Thyroid gland (tissue), 4 donors: ENCODE data around the gene ZNF385B. TPM values are rescaled to one million over a fixed set of nuclear protein-coding genes. Genes with fewer than 3 reads are reported as not detected.

Source experiments
- DNase-seq, 2 donors: peaks; one replicate each; pipeline ENCODE4 v3.0.0-alpha.2; 2019
- H3K27ac ChIP-seq, 3 donors: fragments of 200-600 bp; sonication (generic); 1 replicate in 2 of 3; 2 replicates in 1 of 3; pipeline ENCODE4 v1.5.1; 2016 to 2019; ENCODE audit warnings: mild to moderate bottlenecking in 1 of 3, moderate library complexity in 1 of 3
- H3K27me3 ChIP-seq: fragments of 200-600 bp; sonication (generic); one replicate; pipeline ENCODE4 v1.5.1; 2019
- H3K36me3 ChIP-seq, 2 donors: fragments of 200-600 bp; sonication (generic); one replicate each; pipeline ENCODE4 v1.5.1; 2016 to 2019
- H3K4me1 ChIP-seq, 2 donors: fragments of 200-600 bp; sonication (generic); one replicate each; pipeline ENCODE4 v1.5.1; 2017 to 2019
- H3K4me3 ChIP-seq, 3 donors: fragments of 200-600 bp; sonication (generic); replicated peaks in 1 of 3; 1 replicate in 2 of 3; 2 replicates in 1 of 3; pipeline ENCODE4 v1.5.1; 2016; ENCODE audit warnings: mild to moderate bottlenecking in 1 of 3
- H3K9me3 ChIP-seq: fragments of 200-600 bp; sonication (generic); one replicate; pipeline ENCODE4 v1.5.1; 2017
- POLR2A ChIP-seq, 2 donors: fragments of 450-650 bp; IDR thresholded peaks; one replicate each; pipeline ENCODE4 v1.6.1; 2017; ENCODE audit warnings: antibody characterized with exemption in 2 of 2, mild to moderate bottlenecking in 2 of 2, moderate library complexity in 1 of 2
- WGBS, 2 donors: methylation state at CpG; one replicate each; pipeline ENCODE4 v1.1.5; 2017; 5-methylcytosine and 5-hydroxymethylcytosine counted together
- intact Hi-C: fragments of 100-400 bp; cut with DNase I; formaldehyde crosslinking; loops from one replicate; pipeline ENCODE4 v1.15.1; 2023
- total RNA-seq, 4 donors: library from RNA; depleted of rRNA; stranded (reverse); fragments of >200 nt; gene quantifications; one replicate each; pipeline ENCODE4 v1.2.3, GENCODE V29; 2016
- TF ChIP-seq, protein P1 (sequence below), 6 experiments: fragments of 200-600 bp in 3 of 6; fragments of 450-650 bp in 3 of 6; sonication (generic) in 3 of 6; IDR thresholded peaks; one replicate each; pipeline ENCODE4 v1.5.1; 2016 to 2019; ENCODE audit warnings: antibody characterized with exemption in 6 of 6, mild to moderate bottlenecking in 2 of 6, inconsistent platforms in 1 of 6, moderate library complexity in 1 of 6

The ZNF385B gene
- total RNA-seq, 4 donors from 2014 or later: 1.3 to 2.8 (median 1.8) TPM

DNA sequence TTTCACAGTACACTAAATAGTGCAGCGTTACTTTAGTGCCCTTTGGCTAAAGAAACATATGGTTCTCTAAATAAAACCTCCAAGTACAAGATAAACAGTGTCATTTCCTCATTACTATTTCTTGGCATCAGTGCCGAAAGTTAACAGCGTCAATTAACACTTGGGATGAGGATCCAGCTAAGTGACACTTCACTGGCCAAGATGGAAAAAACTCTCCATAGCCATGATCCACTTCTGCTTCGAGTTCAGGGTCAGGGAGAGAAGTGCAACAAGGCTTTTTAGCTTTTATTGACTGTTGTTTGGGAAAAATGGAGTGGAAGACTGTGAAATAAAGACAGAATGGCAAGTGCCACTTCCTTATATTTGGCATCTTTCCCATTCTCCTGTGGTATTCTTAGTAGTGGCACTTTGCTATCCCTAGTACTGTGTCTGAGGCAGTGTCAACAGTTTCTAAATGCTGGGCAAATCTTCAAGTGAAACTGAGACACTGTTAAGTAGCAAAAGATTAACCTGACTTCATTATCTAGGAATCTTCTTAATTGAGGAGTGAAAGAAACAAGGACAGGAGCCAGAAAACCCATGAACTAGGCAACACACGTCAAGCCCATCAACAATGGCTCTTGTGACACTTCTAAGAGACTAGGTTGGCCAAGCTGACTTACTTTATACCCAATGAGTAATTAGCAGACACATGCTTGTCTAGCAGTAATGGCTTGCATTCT is 374.2 kb downstream of the ZNF385B start:
- Histone ChIP-seq H3K4me3 (no peak overlapping the region), H3K9me3 (no peaks in the 10 kb centered on the region), H3K27ac (peak overlapping the region in 1 of 3 donors; percentile 48), H3K4me1 (peaks cover 0 to 12% of the 10 kb centered on the region in 2 donors), H3K36me3 (no peaks in the 10 kb centered on the region), H3K27me3 (no peaks in the 10 kb centered on the region)
- peak in 1 of 2 donors; percentile 6 for DNase-seq
- intact Hi-C loops: no loop called here
- TF ChIP-seq, protein P1, sequence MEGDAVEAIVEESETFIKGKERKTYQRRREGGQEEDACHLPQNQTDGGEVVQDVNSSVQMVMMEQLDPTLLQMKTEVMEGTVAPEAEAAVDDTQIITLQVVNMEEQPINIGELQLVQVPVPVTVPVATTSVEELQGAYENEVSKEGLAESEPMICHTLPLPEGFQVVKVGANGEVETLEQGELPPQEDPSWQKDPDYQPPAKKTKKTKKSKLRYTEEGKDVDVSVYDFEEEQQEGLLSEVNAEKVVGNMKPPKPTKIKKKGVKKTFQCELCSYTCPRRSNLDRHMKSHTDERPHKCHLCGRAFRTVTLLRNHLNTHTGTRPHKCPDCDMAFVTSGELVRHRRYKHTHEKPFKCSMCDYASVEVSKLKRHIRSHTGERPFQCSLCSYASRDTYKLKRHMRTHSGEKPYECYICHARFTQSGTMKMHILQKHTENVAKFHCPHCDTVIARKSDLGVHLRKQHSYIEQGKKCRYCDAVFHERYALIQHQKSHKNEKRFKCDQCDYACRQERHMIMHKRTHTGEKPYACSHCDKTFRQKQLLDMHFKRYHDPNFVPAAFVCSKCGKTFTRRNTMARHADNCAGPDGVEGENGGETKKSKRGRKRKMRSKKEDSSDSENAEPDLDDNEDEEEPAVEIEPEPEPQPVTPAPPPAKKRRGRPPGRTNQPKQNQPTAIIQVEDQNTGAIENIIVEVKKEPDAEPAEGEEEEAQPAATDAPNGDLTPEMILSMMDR (IDR thresholded peaks at IDR 0.05): no peak
- no peak for TF ChIP-seq POLR2A (IDR thresholded peaks at IDR 0.05)
- 12 to 20% methylated on average over 5 of the region's 5 CpGs for WGBS, 2 donors

DNA sequence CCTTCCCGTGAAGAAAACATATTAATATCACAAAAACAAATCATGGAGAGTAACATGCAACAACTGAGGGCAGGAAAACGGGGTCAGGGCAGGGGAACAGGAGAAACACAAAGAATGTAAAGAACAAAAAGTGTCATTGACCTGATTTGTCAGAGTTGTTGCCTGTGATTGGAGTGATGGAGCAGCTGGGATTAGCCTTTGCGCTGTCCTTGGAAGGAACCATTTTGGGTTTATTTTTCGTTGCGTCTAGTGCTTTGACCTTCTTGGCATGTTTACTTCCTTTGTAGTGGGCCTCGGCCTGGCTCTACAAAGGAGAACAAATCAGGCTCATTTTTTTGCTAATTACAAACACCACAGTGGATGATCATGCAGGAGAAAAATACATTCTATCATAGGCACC is 378.3 kb downstream of the ZNF385B start:
- DNase-seq: no peak
- Histone ChIP-seq H3K4me1 (peaks cover 0 to 12% of the 10 kb centered on the region in 2 donors), H3K27me3 (no peaks in the 10 kb centered on the region), H3K36me3 (no peaks in the 10 kb centered on the region), H3K27ac (no peak overlapping the region), H3K4me3 (no peak overlapping the region), H3K9me3 (no peaks in the 10 kb centered on the region)
- intact Hi-C loops: no loop called here
- 81 to 84% methylated on average over 6 of the region's 6 CpGs for WGBS, 2 donors
- no peak for TF ChIP-seq POLR2A (IDR thresholded peaks at IDR 0.05)
- TF ChIP-seq, protein P1 (IDR thresholded peaks at IDR 0.05): no peak

DNA sequence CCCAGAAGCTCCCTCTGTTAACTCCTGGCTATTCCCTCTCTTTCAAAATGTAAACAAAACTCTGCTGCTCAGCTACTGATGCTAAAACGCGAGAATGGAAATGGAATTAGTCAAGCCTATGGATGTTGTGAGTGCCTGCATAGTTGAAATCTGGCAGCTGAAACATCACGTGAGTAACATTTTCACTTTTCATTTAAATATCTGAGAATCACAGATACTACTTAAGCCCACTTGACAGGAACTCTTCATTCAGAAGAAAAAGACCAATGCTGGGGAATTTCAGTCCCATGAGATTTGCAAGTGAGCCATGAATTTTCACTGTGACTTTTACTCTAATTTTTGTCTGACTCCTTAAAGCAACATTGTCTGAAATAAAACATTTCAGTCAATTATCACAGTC is 381.5 kb downstream of the ZNF385B start:
- no peak for DNase-seq
- Histone ChIP-seq H3K4me3 (no peak overlapping the region), H3K4me1 (no peaks in the 10 kb centered on the region), H3K27me3 (no peaks in the 10 kb centered on the region), H3K9me3 (no peaks in the 10 kb centered on the region), H3K27ac (no peak overlapping the region), H3K36me3 (no peaks in the 10 kb centered on the region)
- WGBS, 2 donors: 21 to 35% methylated on average over 3 of the region's 3 CpGs
- no peak for TF ChIP-seq POLR2A (IDR thresholded peaks at IDR 0.05)
- TF ChIP-seq, protein P1 (IDR thresholded peaks at IDR 0.05): no peak
- intact Hi-C loops: no loop called here

DNA sequence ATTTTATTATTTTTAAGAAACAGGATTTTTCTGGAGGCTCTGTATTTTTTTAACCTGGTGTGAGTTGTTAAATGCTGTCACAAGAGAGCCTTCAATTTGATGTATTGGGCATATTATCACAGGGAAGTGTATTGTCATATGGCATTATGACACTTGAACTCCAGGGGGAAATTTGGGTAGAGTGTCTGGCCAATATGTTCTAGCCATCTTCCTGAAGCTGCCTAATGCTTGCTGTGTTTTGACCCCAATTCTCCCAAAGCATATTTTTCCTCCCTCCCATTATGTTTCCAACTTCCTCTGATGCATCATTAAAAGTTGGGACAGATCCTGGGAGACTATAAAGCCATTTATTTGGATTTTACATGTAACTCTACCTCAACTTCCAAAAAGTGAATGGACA is 382.6 kb downstream of the ZNF385B start:
- H3K36me3 ChIP-seq: no peaks in the 10 kb centered on the region
- H3K9me3 ChIP-seq: no peaks in the 10 kb centered on the region
- H3K27me3 ChIP-seq: no peaks in the 10 kb centered on the region
- no peak overlapping the region for H3K4me3 ChIP-seq
- no peak for TF ChIP-seq POLR2A (IDR thresholded peaks at IDR 0.05)
- TF ChIP-seq, protein P1 (IDR thresholded peaks at IDR 0.05): no peak
- no peaks in the 10 kb centered on the region for H3K4me1 ChIP-seq
- no peak overlapping the region for H3K27ac ChIP-seq
- intact Hi-C loops: no loop called here
- no peak for DNase-seq

DNA sequence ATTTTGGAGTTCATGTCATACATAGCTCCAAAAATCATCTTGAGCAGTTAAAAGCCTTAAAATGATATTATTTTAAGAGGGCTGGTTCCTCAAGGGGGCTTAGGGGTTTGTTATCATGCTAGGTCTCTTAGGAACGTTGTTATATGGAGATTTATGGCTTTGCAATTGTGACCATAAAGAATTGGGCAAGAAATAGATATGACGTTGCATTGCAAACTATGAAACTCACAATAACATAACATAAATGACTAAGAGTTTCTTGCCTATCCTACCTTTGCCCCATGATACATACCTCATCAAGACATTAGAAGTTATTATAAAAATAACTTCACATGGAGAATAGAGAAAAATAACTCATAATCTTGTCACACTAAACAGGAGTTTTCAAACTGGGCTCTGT is 390.4 kb downstream of the ZNF385B start:
- Histone ChIP-seq H3K27ac (no peak overlapping the region), H3K36me3 (no peaks in the 10 kb centered on the region), H3K27me3 (no peaks in the 10 kb centered on the region), H3K4me3 (no peak overlapping the region), H3K4me1 (no peaks in the 10 kb centered on the region), H3K9me3 (no peaks in the 10 kb centered on the region)
- 26 to 66% methylated on average over 2 of the region's 2 CpGs for WGBS, 2 donors
- TF ChIP-seq, protein P1 (IDR thresholded peaks at IDR 0.05): no peak
- TF ChIP-seq POLR2A (IDR thresholded peaks at IDR 0.05): no peak
- intact Hi-C loops: no loop called here
- no peak for DNase-seq
